A549 (cell line): ENCODE measurements around the gene ADGRB2.

Source experiments
- BHLHE40 ChIP-seq: IDR thresholded peaks from 2 replicates; pipeline ENCODE4 v1.6.1; 2012; ENCODE audit warnings: low read depth, low read length, inconsistent platforms
- MAZ ChIP-seq: fragments of 150-350 bp; IDR thresholded peaks from 2 replicates; pipeline ENCODE4 v1.6.1; 2014; ENCODE audit warnings: antibody characterized with exemption, low read depth, low read length, borderline replicate concordance
- POLR2A ChIP-seq: IDR thresholded peaks from 2 replicates; pipeline ENCODE4 v1.6.1; 2012; ENCODE audit warnings: mild to moderate bottlenecking, low read length
- ZSCAN20 ChIP-seq: fragments of 250-450 bp; sonication (Bioruptor Pico); IDR thresholded peaks from 2 replicates; pipeline ENCODE4 v1.8.0; 2022; ENCODE audit warnings: mild to moderate bottlenecking, moderate library complexity
- TF ChIP-seq, protein P1 (sequence below): fragments of >200 bp; sonication (Bioruptor Twin); formaldehyde crosslinking; IDR thresholded peaks from 3 replicates; pipeline ENCODE4 v1.5.1; 2016
- TF ChIP-seq, protein P2 (sequence below): IDR thresholded peaks from 2 replicates; pipeline ENCODE4 v1.6.1; 2012; ENCODE audit warnings: low read depth, borderline replicate concordance

DNA sequence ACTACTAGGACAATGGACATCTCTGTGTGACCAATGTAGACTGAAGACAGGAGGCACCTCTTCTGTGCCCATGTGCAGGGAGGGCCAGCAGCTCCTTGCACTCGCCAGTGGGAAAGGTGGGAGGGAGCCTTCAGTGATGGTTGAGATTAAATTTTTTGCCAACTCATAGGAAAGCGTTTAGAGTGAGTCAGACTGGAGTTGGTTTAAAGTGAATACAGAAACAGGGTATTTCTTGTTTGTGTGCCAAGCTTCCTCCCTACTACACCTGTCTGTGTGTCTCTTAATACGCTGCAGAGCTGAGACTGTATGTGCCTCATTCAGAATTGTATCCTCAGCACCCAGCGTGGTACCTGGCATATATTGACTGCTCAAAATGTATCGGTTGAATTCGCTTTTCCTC, 46.8 kb downstream of the ADGRB2 start:
- TF ChIP-seq, protein P1, sequence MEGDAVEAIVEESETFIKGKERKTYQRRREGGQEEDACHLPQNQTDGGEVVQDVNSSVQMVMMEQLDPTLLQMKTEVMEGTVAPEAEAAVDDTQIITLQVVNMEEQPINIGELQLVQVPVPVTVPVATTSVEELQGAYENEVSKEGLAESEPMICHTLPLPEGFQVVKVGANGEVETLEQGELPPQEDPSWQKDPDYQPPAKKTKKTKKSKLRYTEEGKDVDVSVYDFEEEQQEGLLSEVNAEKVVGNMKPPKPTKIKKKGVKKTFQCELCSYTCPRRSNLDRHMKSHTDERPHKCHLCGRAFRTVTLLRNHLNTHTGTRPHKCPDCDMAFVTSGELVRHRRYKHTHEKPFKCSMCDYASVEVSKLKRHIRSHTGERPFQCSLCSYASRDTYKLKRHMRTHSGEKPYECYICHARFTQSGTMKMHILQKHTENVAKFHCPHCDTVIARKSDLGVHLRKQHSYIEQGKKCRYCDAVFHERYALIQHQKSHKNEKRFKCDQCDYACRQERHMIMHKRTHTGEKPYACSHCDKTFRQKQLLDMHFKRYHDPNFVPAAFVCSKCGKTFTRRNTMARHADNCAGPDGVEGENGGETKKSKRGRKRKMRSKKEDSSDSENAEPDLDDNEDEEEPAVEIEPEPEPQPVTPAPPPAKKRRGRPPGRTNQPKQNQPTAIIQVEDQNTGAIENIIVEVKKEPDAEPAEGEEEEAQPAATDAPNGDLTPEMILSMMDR: no peak
- TF ChIP-seq POLR2A: no peak
- no peak for TF ChIP-seq BHLHE40
- no peak for TF ChIP-seq MAZ
- TF ChIP-seq, protein P2, sequence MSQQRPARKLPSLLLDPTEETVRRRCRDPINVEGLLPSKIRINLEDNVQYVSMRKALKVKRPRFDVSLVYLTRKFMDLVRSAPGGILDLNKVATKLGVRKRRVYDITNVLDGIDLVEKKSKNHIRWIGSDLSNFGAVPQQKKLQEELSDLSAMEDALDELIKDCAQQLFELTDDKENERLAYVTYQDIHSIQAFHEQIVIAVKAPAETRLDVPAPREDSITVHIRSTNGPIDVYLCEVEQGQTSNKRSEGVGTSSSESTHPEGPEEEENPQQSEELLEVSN: no peak
- TF ChIP-seq ZSCAN20 (CRISPR knock-in tag): no peak
